Brain microvascular endothelial cell (primary cell): ENCODE measurements around the gene PRSS38.

Experiments used
- DNase-seq: peaks from one replicate; pipeline ENCODE4 v3.0.0-alpha.2; 2020
- H3K27ac ChIP-seq: fragments of 250-450 bp; sonication (Bioruptor Pico); 2 replicates; pipeline ENCODE4 v1.5.1; 2020; ENCODE audit warnings: mild to moderate bottlenecking, moderate library complexity
- H3K27me3 ChIP-seq: fragments of 250-450 bp; sonication (Bioruptor Pico); replicated peaks from 2 replicates; pipeline ENCODE4 v1.5.1; 2020; ENCODE audit warnings: mild to moderate bottlenecking
- H3K36me3 ChIP-seq: fragments of 250-450 bp; sonication (Bioruptor Pico); replicated peaks from 2 replicates; pipeline ENCODE4 v1.5.1; 2020; ENCODE audit warnings: mild to moderate bottlenecking
- H3K4me3 ChIP-seq: 2 replicates; pipeline ENCODE4 v1.5.1; 2011; ENCODE audit warnings: low read depth, mild to moderate bottlenecking, control low read depth, low read length, moderate library complexity
- CTCF ChIP-seq: IDR thresholded peaks from 2 replicates; pipeline ENCODE4 v1.5.1; 2011; ENCODE audit warnings: low read depth, mild to moderate bottlenecking, moderate library complexity, low read length, control low read depth, inconsistent platforms; ENCODE audit errors: missing control alignments
- in situ Hi-C: cut with HindIII; loops from 2 replicates; pipeline ENCODE4 v1.10.0; 2017; ENCODE audit warnings: low sequenced_read_pairs, low pct_ligation_motif_present

The PRSS38 gene

GRCh38 chr1:227793948-227794816, 21.3 kb upstream of the PRSS38 start:
- Histone ChIP-seq H3K27ac (no peak overlapping the region), H3K4me3 (no peak overlapping the region), H3K36me3 (no peaks in the 10 kb centered on the region), H3K27me3 (peaks cover 6% of the 10 kb centered on the region)
- in situ Hi-C loops: no loop called here
- DNase-seq: peak; percentile 47
- TF ChIP-seq CTCF: no peak

GRCh38 chr1:227794817-227795192, 20.7 kb upstream of the PRSS38 start:
- in situ Hi-C loops: no loop called here
- peaks cover 8% of the 10 kb centered on the region for H3K27me3 ChIP-seq
- no peaks in the 10 kb centered on the region for H3K36me3 ChIP-seq
- H3K27ac ChIP-seq: no peak overlapping the region
- no peak overlapping the region for H3K4me3 ChIP-seq
- no peak for DNase-seq
- TF ChIP-seq CTCF: no peak

- H3K4me3 ChIP-seq: no peak overlapping the region
- no peaks in the 10 kb centered on the region for H3K36me3 ChIP-seq
- in situ Hi-C loops: no loop called here
- no peak for TF ChIP-seq CTCF
- H3K27ac ChIP-seq: no peak overlapping the region
- H3K27me3 ChIP-seq: peaks cover 8% of the 10 kb centered on the region
- no peak for DNase-seq
Measured at GRCh38 chr1:227795732-227796131, 19.7 kb upstream of the PRSS38 start.

- Histone ChIP-seq H3K36me3 (no peaks in the 10 kb centered on the region), H3K4me3 (no peak overlapping the region), H3K27ac (no peak overlapping the region), H3K27me3 (peaks cover 8% of the 10 kb centered on the region)
- DNase-seq: no peak
- no peak for TF ChIP-seq CTCF
- in situ Hi-C loops: no loop called here
Measured at GRCh38 chr1:227796359-227796915, 19.0 kb upstream of the PRSS38 start.

- TF ChIP-seq CTCF: no peak
- Histone ChIP-seq H3K36me3 (no peaks in the 10 kb centered on the region), H3K27me3 (peaks cover 8% of the 10 kb centered on the region), H3K4me3 (no peak overlapping the region), H3K27ac (no peak overlapping the region)
- in situ Hi-C loops: no loop called here
- DNase-seq: no peak
Measured at GRCh38 chr1:227797144-227797543, 18.3 kb upstream of the PRSS38 start.

- Histone ChIP-seq H3K27me3 (peaks cover 8% of the 10 kb centered on the region), H3K36me3 (no peaks in the 10 kb centered on the region), H3K4me3 (no peak overlapping the region), H3K27ac (no peak overlapping the region)
- in situ Hi-C loops: no loop called here
- DNase-seq: no peak
- TF ChIP-seq CTCF: no peak
Measured at GRCh38 chr1:227797625-227798024, 17.9 kb upstream of the PRSS38 start.
